ENCODE measurements around the gene TXNRD2. TPM values are rescaled to one million over a fixed set of nuclear protein-coding genes. Genes with fewer than 3 reads are reported as not detected.

The TXNRD2 gene
- total and polyA plus RNA-seq, 2 donors (not counting 1 experiment from before 2014, with no cell fraction given): 24.8 to 36.2 TPM

- no peak for TF ChIP-seq EZH2 (IDR thresholded peaks at IDR 0.05; ENCODE audit: borderline replicate concordance, insufficient read depth, low read depth, low read length, poor library complexity, severe bottlenecking)
- TF ChIP-seq, protein P1, sequence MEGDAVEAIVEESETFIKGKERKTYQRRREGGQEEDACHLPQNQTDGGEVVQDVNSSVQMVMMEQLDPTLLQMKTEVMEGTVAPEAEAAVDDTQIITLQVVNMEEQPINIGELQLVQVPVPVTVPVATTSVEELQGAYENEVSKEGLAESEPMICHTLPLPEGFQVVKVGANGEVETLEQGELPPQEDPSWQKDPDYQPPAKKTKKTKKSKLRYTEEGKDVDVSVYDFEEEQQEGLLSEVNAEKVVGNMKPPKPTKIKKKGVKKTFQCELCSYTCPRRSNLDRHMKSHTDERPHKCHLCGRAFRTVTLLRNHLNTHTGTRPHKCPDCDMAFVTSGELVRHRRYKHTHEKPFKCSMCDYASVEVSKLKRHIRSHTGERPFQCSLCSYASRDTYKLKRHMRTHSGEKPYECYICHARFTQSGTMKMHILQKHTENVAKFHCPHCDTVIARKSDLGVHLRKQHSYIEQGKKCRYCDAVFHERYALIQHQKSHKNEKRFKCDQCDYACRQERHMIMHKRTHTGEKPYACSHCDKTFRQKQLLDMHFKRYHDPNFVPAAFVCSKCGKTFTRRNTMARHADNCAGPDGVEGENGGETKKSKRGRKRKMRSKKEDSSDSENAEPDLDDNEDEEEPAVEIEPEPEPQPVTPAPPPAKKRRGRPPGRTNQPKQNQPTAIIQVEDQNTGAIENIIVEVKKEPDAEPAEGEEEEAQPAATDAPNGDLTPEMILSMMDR (IDR thresholded peaks at IDR 0.05): no peak
- Histone ChIP-seq H3K36me3 (replicated peaks in 1 of 2; ENCODE audit: control extremely low read depth in 1 of 2, control insufficient read depth in 1 of 2, extremely low read depth in 1 of 2, insufficient read depth in 2 of 2, low read length in 1 of 2) (peaks cover 4 to 60% of the 10 kb centered on the region in 2 experiments), H4K20me1 (ENCODE audit: control insufficient read depth, insufficient read depth, low read length, poor library complexity, severe bottlenecking) (no peaks in the 10 kb centered on the region), H3K4me3 (ENCODE audit: control extremely low read depth in 1 of 5, extremely low read depth in 1 of 5, insufficient read depth in 1 of 5, low read depth in 2 of 5, low read length in 4 of 5) (no peak overlapping the region), H3K4me2 (replicated peaks; ENCODE audit: low read depth, low read length, poor library complexity, severe bottlenecking) (no peak overlapping the region), H3K27ac (ENCODE audit: low read length in 2 of 2) (no peak overlapping the region), H3K79me2 (ENCODE audit: control insufficient read depth, insufficient read depth, low read length) (no peaks in the 10 kb centered on the region), H3K9ac (ENCODE audit: low read length) (no peak overlapping the region), H3K4me1 (ENCODE audit: control insufficient read depth in 2 of 2, insufficient read depth in 2 of 2, low read length in 2 of 2) (no peaks in the 10 kb centered on the region), H2AFZ (ENCODE audit: insufficient read depth, low read depth, low read length, poor library complexity, severe bottlenecking) (no peak overlapping the region), H3K9me3 (ENCODE audit: control extremely low read depth in 1 of 3, control insufficient read depth in 2 of 3, insufficient read depth in 1 of 3, low read length in 2 of 3) (peaks cover 0 to 8% (median 5%) of the 10 kb centered on the region in 3 donors), H3K27me3 (replicated peaks in 1 of 4; ENCODE audit: control extremely low read depth in 1 of 4, control insufficient read depth in 3 of 4, insufficient read depth in 4 of 4, low read length in 3 of 4) (no peaks in the 10 kb centered on the region)
- ChIA-PET CTCF (interaction anchor here (0.8 to 5.7 kb wide), 6 partner anchors 9 to 182 kb away, joined by 3 to 210 read pairs (median 5); no protein-coding TSS in a partner anchor), POLR2A (no interaction called here)
- Mint-ChIP-seq H3K4me1 (peaks cover 1% of the 10 kb centered on the region), H3K27ac (no peak overlapping the region), H3K27me3 (no peaks in the 10 kb centered on the region), H3K9me3 (ENCODE audit: insufficient read depth) (no peaks in the 10 kb centered on the region), H3K4me3 (no peak overlapping the region)
- DNase-seq: no peak
- intact Hi-C loops (cut with micrococcal nuclease): no loop called here
- 96% methylated on average over 3 of the region's 6 CpGs for WGBS (ENCODE audit: insufficient coverage)
- ATAC-seq (ENCODE audit: low read depth): no peak
These were observed 28.2 kb downstream of the TXNRD2 start for GRCh38 chr22:19913337-19913936.

DNA sequence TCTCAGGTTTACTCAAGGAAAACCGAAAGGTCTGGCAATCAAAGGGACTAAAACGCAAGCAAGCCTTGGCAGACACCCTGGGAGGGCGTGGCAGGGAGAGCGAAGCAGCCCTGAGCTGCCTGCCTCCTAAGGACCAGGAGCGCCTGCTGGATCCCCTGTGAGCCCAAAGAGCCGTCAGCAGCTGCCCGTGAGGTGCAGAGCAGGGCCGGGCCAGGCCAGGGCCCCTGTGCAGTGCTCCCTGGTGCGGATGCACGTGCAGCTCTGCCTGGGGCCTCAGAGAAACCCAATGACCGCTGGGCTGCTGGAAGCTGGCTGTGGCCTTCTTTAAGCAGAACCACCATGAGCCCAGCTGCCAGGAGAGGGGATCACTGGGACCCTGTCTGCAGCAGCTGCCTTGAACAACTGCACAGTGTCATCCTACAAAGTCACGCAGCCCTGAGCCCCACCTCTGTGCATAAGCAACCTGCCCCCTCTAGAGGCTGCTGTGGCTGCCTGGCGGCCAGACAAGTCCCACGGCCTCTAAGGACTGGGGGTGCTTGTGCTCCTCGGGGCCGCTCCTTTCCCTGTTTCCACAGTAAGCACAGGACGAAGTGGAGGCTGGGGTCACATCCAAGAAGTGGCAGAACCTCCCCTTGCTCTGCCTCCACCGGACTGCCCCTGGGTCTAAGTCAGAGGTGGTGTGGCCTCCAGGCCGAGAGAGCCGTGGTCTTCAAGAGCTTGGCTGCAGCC is 29.2 kb downstream of the TXNRD2 start:
- Mint-ChIP-seq H3K4me3 (no peak overlapping the region), H3K4me1 (peaks cover 1% of the 10 kb centered on the region), H3K27me3 (no peaks in the 10 kb centered on the region), H3K27ac (no peak overlapping the region), H3K9me3 (ENCODE audit: insufficient read depth) (no peaks in the 10 kb centered on the region)
- Histone ChIP-seq H3K27ac (ENCODE audit: low read length in 2 of 2) (no peak overlapping the region), H3K9ac (ENCODE audit: low read length) (no peak overlapping the region), H4K20me1 (ENCODE audit: control insufficient read depth, insufficient read depth, low read length, poor library complexity, severe bottlenecking) (no peaks in the 10 kb centered on the region), H3K4me1 (ENCODE audit: control insufficient read depth in 2 of 2, insufficient read depth in 2 of 2, low read length in 2 of 2) (no peaks in the 10 kb centered on the region), H3K4me2 (replicated peaks; ENCODE audit: low read depth, low read length, poor library complexity, severe bottlenecking) (no peak overlapping the region), H3K36me3 (replicated peaks in 1 of 2; ENCODE audit: control extremely low read depth in 1 of 2, control insufficient read depth in 1 of 2, extremely low read depth in 1 of 2, insufficient read depth in 2 of 2, low read length in 1 of 2) (peaks cover 4 to 53% of the 10 kb centered on the region in 2 experiments), H3K27me3 (replicated peaks in 1 of 4; ENCODE audit: control extremely low read depth in 1 of 4, control insufficient read depth in 3 of 4, insufficient read depth in 4 of 4, low read length in 3 of 4) (no peaks in the 10 kb centered on the region), H2AFZ (ENCODE audit: insufficient read depth, low read depth, low read length, poor library complexity, severe bottlenecking) (no peak overlapping the region), H3K4me3 (ENCODE audit: control extremely low read depth in 1 of 5, extremely low read depth in 1 of 5, insufficient read depth in 1 of 5, low read depth in 2 of 5, low read length in 4 of 5) (no peak overlapping the region), H3K9me3 (ENCODE audit: control extremely low read depth in 1 of 3, control insufficient read depth in 2 of 3, insufficient read depth in 1 of 3, low read length in 2 of 3) (peaks cover 0 to 8% (median 5%) of the 10 kb centered on the region in 3 donors), H3K79me2 (ENCODE audit: control insufficient read depth, insufficient read depth, low read length) (no peaks in the 10 kb centered on the region)
- intact Hi-C loops (cut with micrococcal nuclease): no loop called here
- no peak for TF ChIP-seq EZH2 (IDR thresholded peaks at IDR 0.05; ENCODE audit: borderline replicate concordance, insufficient read depth, low read depth, low read length, poor library complexity, severe bottlenecking)
- TF ChIP-seq, protein P1 (IDR thresholded peaks at IDR 0.05): no peak
- ChIA-PET POLR2A (no interaction called here), CTCF (interaction anchor here (1.1 to 5.7 kb wide), 6 partner anchors 8 to 181 kb away, joined by 3 to 210 read pairs (median 4); no protein-coding TSS in a partner anchor)
- WGBS (ENCODE audit: insufficient coverage): 94% methylated on average over 20 of the region's 20 CpGs
- ATAC-seq (ENCODE audit: low read depth): no peak
- no peak for DNase-seq
